Measurements from ENCODE around the gene DFFB.

The DFFB gene

GRCh38 chr1:3821908-3822307 is 35.4 kb upstream of the DFFB start:
- Histone ChIP-seq H3K9me3 (ENCODE audit: insufficient read depth, low read length) (no peaks in the 10 kb centered on the region), H3K9ac (ENCODE audit: insufficient read length, low read depth) (no peak overlapping the region), H3K27me3 (ENCODE audit: insufficient read depth, insufficient read length) (no peaks in the 10 kb centered on the region), H3K4me1 (ENCODE audit: insufficient read depth, insufficient read length) (peaks cover 2% of the 10 kb centered on the region), H3K4me3 (ENCODE audit: insufficient read length, low read depth) (no peak overlapping the region), H3K36me3 (ENCODE audit: insufficient read depth, insufficient read length, low read length) (peaks cover 64% of the 10 kb centered on the region)
- TF ChIP-seq YY1 (IDR thresholded peaks at IDR 0.05; ENCODE audit: insufficient read depth, insufficient read length) (no peak), ZNF274 (IDR thresholded peaks at IDR 0.05; ENCODE audit: low read depth, low read length) (no peak), SUZ12 (IDR thresholded peaks at IDR 0.05; ENCODE audit: extremely low read depth, insufficient read depth, insufficient read length) (no peak)
- DNase-seq (ENCODE audit: low read depth, low spot score) = no peak

- Histone ChIP-seq H3K36me3 (ENCODE audit: insufficient read depth, insufficient read length, low read length) (peaks cover 69% of the 10 kb centered on the region), H3K4me3 (ENCODE audit: insufficient read length, low read depth) (no peak overlapping the region), H3K9me3 (ENCODE audit: insufficient read depth, low read length) (no peaks in the 10 kb centered on the region), H3K9ac (ENCODE audit: insufficient read length, low read depth) (no peak overlapping the region), H3K4me1 (ENCODE audit: insufficient read depth, insufficient read length) (peaks cover 2% of the 10 kb centered on the region), H3K27me3 (ENCODE audit: insufficient read depth, insufficient read length) (no peaks in the 10 kb centered on the region)
- no peak for DNase-seq (ENCODE audit: low read depth, low spot score)
- TF ChIP-seq ZNF274 (IDR thresholded peaks at IDR 0.05; ENCODE audit: low read depth, low read length) (no peak), YY1 (IDR thresholded peaks at IDR 0.05; ENCODE audit: insufficient read depth, insufficient read length) (no peak), SUZ12 (IDR thresholded peaks at IDR 0.05; ENCODE audit: extremely low read depth, insufficient read depth, insufficient read length) (no peak)
Observed at GRCh38 chr1:3822421-3822820, 34.9 kb upstream of the DFFB start.

GRCh38 chr1:3824650-3825049 is 32.6 kb upstream of the DFFB start:
- DNase-seq (ENCODE audit: low read depth, low spot score) = no peak
- Histone ChIP-seq H3K4me3 (ENCODE audit: insufficient read length, low read depth) (no peak overlapping the region), H3K36me3 (ENCODE audit: insufficient read depth, insufficient read length, low read length) (peaks cover 87% of the 10 kb centered on the region), H3K4me1 (ENCODE audit: insufficient read depth, insufficient read length) (peaks cover 2% of the 10 kb centered on the region), H3K9ac (ENCODE audit: insufficient read length, low read depth) (no peak overlapping the region), H3K27me3 (ENCODE audit: insufficient read depth, insufficient read length) (no peaks in the 10 kb centered on the region), H3K9me3 (ENCODE audit: insufficient read depth, low read length) (no peaks in the 10 kb centered on the region)
- TF ChIP-seq SUZ12 (IDR thresholded peaks at IDR 0.05; ENCODE audit: extremely low read depth, insufficient read depth, insufficient read length) (no peak), YY1 (IDR thresholded peaks at IDR 0.05; ENCODE audit: insufficient read depth, insufficient read length) (no peak), ZNF274 (IDR thresholded peaks at IDR 0.05; ENCODE audit: low read depth, low read length) (no peak)

GRCh38 chr1:3825356-3825755 is 31.9 kb upstream of the DFFB start:
- Histone ChIP-seq H3K4me1 (ENCODE audit: insufficient read depth, insufficient read length) (peaks cover 2% of the 10 kb centered on the region), H3K27me3 (ENCODE audit: insufficient read depth, insufficient read length) (no peaks in the 10 kb centered on the region), H3K4me3 (ENCODE audit: insufficient read length, low read depth) (no peak overlapping the region), H3K9me3 (ENCODE audit: insufficient read depth, low read length) (no peaks in the 10 kb centered on the region), H3K36me3 (ENCODE audit: insufficient read depth, insufficient read length, low read length) (peaks cover 86% of the 10 kb centered on the region), H3K9ac (ENCODE audit: insufficient read length, low read depth) (no peak overlapping the region)
- no peak for DNase-seq (ENCODE audit: low read depth, low spot score)
- TF ChIP-seq SUZ12 (IDR thresholded peaks at IDR 0.05; ENCODE audit: extremely low read depth, insufficient read depth, insufficient read length) (no peak), YY1 (IDR thresholded peaks at IDR 0.05; ENCODE audit: insufficient read depth, insufficient read length) (no peak), ZNF274 (IDR thresholded peaks at IDR 0.05; ENCODE audit: low read depth, low read length) (no peak)

GRCh38 chr1:3827813-3828307 is 29.4 kb upstream of the DFFB start:
- H3K9me3 ChIP-seq (ENCODE audit: insufficient read depth, low read length) = no peaks in the 10 kb centered on the region
- peaks cover 2% of the 10 kb centered on the region for H3K4me1 ChIP-seq (ENCODE audit: insufficient read depth, insufficient read length)
- no peaks in the 10 kb centered on the region for H3K27me3 ChIP-seq (ENCODE audit: insufficient read depth, insufficient read length)
- H3K9ac ChIP-seq (ENCODE audit: insufficient read length, low read depth) = no peak overlapping the region
- TF ChIP-seq SUZ12 (IDR thresholded peaks at IDR 0.05; ENCODE audit: extremely low read depth, insufficient read depth, insufficient read length) (no peak), YY1 (IDR thresholded peaks at IDR 0.05; ENCODE audit: insufficient read depth, insufficient read length) (no peak), ZNF274 (IDR thresholded peaks at IDR 0.05; ENCODE audit: low read depth, low read length) (no peak)
- H3K36me3 ChIP-seq (ENCODE audit: insufficient read depth, insufficient read length, low read length) = peaks cover 82% of the 10 kb centered on the region
- DNase-seq (ENCODE audit: low read depth, low spot score) = no peak
- H3K4me3 ChIP-seq (ENCODE audit: insufficient read length, low read depth) = no peak overlapping the region

GRCh38 chr1:3828391-3828790 is 28.9 kb upstream of the DFFB start:
- Histone ChIP-seq H3K4me3 (ENCODE audit: insufficient read length, low read depth) (no peak overlapping the region), H3K9ac (ENCODE audit: insufficient read length, low read depth) (no peak overlapping the region), H3K27me3 (ENCODE audit: insufficient read depth, insufficient read length) (no peaks in the 10 kb centered on the region), H3K4me1 (ENCODE audit: insufficient read depth, insufficient read length) (peaks cover 2% of the 10 kb centered on the region), H3K36me3 (ENCODE audit: insufficient read depth, insufficient read length, low read length) (peaks cover 76% of the 10 kb centered on the region), H3K9me3 (ENCODE audit: insufficient read depth, low read length) (no peaks in the 10 kb centered on the region)
- no peak for DNase-seq (ENCODE audit: low read depth, low spot score)
- TF ChIP-seq YY1 (IDR thresholded peaks at IDR 0.05; ENCODE audit: insufficient read depth, insufficient read length) (no peak), SUZ12 (IDR thresholded peaks at IDR 0.05; ENCODE audit: extremely low read depth, insufficient read depth, insufficient read length) (no peak), ZNF274 (IDR thresholded peaks at IDR 0.05; ENCODE audit: low read depth, low read length) (no peak)

GRCh38 chr1:3831689-3832088 is 25.6 kb upstream of the DFFB start:
- Histone ChIP-seq H3K27me3 (ENCODE audit: insufficient read depth, insufficient read length) (no peaks in the 10 kb centered on the region), H3K4me3 (ENCODE audit: insufficient read length, low read depth) (no peak overlapping the region), H3K9ac (ENCODE audit: insufficient read length, low read depth) (no peak overlapping the region), H3K9me3 (ENCODE audit: insufficient read depth, low read length) (no peaks in the 10 kb centered on the region), H3K4me1 (ENCODE audit: insufficient read depth, insufficient read length) (no peaks in the 10 kb centered on the region), H3K36me3 (ENCODE audit: insufficient read depth, insufficient read length, low read length) (peaks cover 71% of the 10 kb centered on the region)
- TF ChIP-seq ZNF274 (IDR thresholded peaks at IDR 0.05; ENCODE audit: low read depth, low read length) (no peak), YY1 (IDR thresholded peaks at IDR 0.05; ENCODE audit: insufficient read depth, insufficient read length) (no peak), SUZ12 (IDR thresholded peaks at IDR 0.05; ENCODE audit: extremely low read depth, insufficient read depth, insufficient read length) (no peak)
- no peak for DNase-seq (ENCODE audit: low read depth, low spot score)

Data from NT2/D1 (cell line).